Measurements from ENCODE around the gene KNSTRN.
A peak's percentile ranks its signal among the peaks of the same experiment; 100 is the strongest.

The KNSTRN gene

GRCh38 chr15:40429068-40429710, 46.7 kb downstream of the KNSTRN start:
- DNase-seq: no peak

- no peak for DNase-seq
Measured at GRCh38 chr15:40430271-40430805, 47.8 kb downstream of the KNSTRN start.

GRCh38 chr15:40435023-40435709, 52.6 kb downstream of the KNSTRN start:
- DNase-seq: no peak

- peak; percentile 49 for DNase-seq
Measured at GRCh38 chr15:40435710-40436089, 53.2 kb downstream of the KNSTRN start.

- peak; percentile 58 for DNase-seq
Measured at GRCh38 chr15:40436116-40436891, 53.8 kb downstream of the KNSTRN start.

GRCh38 chr15:40436892-40437751, 54.6 kb downstream of the KNSTRN start:
- DNase-seq: peak; percentile 57

GRCh38 chr15:40437752-40438687, 55.5 kb downstream of the KNSTRN start:
- peak; percentile 40 for DNase-seq

GRCh38 chr15:40438712-40439111, 56.2 kb downstream of the KNSTRN start:
- no peak for DNase-seq

GRCh38 chr15:40439461-40439959, 57.0 kb downstream of the KNSTRN start:
- DNase-seq: no peak

GRCh38 chr15:40439960-40440742, 57.6 kb downstream of the KNSTRN start:
- peak; percentile 72 for DNase-seq

GRCh38 chr15:40440743-40441564, 58.4 kb downstream of the KNSTRN start, which contains the start of gene BAHD1:
BAHD1 (plus strand) TSS chr15:40440953; CDS start chr15:40458465, 17,512 bp downstream.
- peak; percentile 69 for DNase-seq

- DNase-seq: peak; percentile 68
Measured at GRCh38 chr15:40441565-40442531, 59.3 kb downstream of the KNSTRN start.

- no peak for DNase-seq
Measured at GRCh38 chr15:40443255-40443654, 60.7 kb downstream of the KNSTRN start.

- no peak for DNase-seq
Measured at GRCh38 chr15:40443846-40444245, 61.3 kb downstream of the KNSTRN start.

Measured in right kidney (tissue), 1 donor.